Endothelial cell of umbilical vein (primary cell): Measurements from ENCODE around the gene BACH2. TPM values are rescaled to one million over a fixed set of nuclear protein-coding genes. Genes with fewer than 3 reads are reported as not detected.

Experiments
- BruUV-seq: library from RNA; stranded (reverse); fragments of 400-500 nt; replicated peaks from 2 replicates; lab custom pipeline; 2021; lab: Mats Ljungman, UMichigan
- CTCF ChIA-PET: fragments of 300-600, 350-600 bp; sonication (Branson Sonifier 250); formaldehyde crosslinking; loops from one replicate; lab custom pipeline; 2021; ENCODE audit warnings: antibody characterized with exemption, inconsistent platforms; lab: Charles Lee
- POLR2A ChIA-PET: fragments of 300-600, 350-600 bp; sonication (Branson Sonifier 250); formaldehyde crosslinking; loops from one replicate; lab custom pipeline; 2021; ENCODE audit warnings: antibody characterized with exemption, inconsistent platforms; lab: Charles Lee
- DNase-seq: peaks from one replicate; pipeline ENCODE4 v3.0.0-alpha.2; 2011; ENCODE audit warnings: low read depth, low spot score
- FAIRE-seq: peaks from 2 replicates; lab custom pipeline; 2011; peaks lifted over from hg19 to GRCh38; lab: Jason Lieb, UNC
- H2AFZ ChIP-seq: 2 replicates; pipeline ENCODE4 v1.6.0; 2012; ENCODE audit warnings: low read depth, low read length, control low read depth, inconsistent platforms
- H3K27ac ChIP-seq: 2 replicates; pipeline ENCODE4 v1.5.1; 2011; ENCODE audit warnings: low read depth, mild to moderate bottlenecking, control low read depth, low read length, moderate library complexity; ENCODE audit not compliant: insufficient read depth
- H3K27me3 ChIP-seq, 2 experiments: 2 replicates each; pipeline versions ENCODE4 v1.6.0 to v1.6.1; 2011; ENCODE audit warnings: low read length in 2 of 2, mixed read lengths in 1 of 2; ENCODE audit not compliant: control insufficient read depth in 2 of 2, insufficient read depth in 2 of 2
- H3K36me3 ChIP-seq, 2 experiments: 2 replicates in 1 of 2; 3 replicates in 1 of 2; pipeline ENCODE4 v1.5.1; 2011; ENCODE audit warnings: low read length in 2 of 2, mild to moderate bottlenecking in 1 of 2, moderate library complexity in 1 of 2; ENCODE audit not compliant: control insufficient read depth in 2 of 2, insufficient read depth in 2 of 2; ENCODE audit errors: extremely low read depth in 1 of 2
- H3K4me1 ChIP-seq: 3 replicates; pipeline ENCODE4 v1.5.1; 2011; ENCODE audit warnings: mild to moderate bottlenecking, low read length; ENCODE audit not compliant: control insufficient read depth, insufficient read depth; ENCODE audit errors: extremely low read depth
- H3K4me2 ChIP-seq: 2 replicates; pipeline ENCODE4 v1.6.1; 2011; ENCODE audit warnings: low read length, control low read depth, mixed read lengths; ENCODE audit not compliant: insufficient read depth
- H3K4me3 ChIP-seq, 3 experiments: fragments of 200-600 bp in 1 of 3; sonication (generic), shearing (Covaris generic) in 1 of 3; replicated peaks in 1 of 3; 2 replicates each; pipeline ENCODE4 v1.5.1; 2011 to 2016; ENCODE audit warnings: control low read depth in 3 of 3, low read length in 3 of 3, mild to moderate bottlenecking in 2 of 3, inconsistent platforms in 1 of 3, low read depth in 1 of 3, moderate library complexity in 1 of 3; ENCODE audit not compliant: insufficient read depth in 1 of 3
- H3K79me2 ChIP-seq: 2 replicates; pipeline ENCODE4 v1.6.0; 2012; ENCODE audit warnings: low read length, inconsistent platforms; ENCODE audit not compliant: control insufficient read depth, insufficient read depth
- H3K9ac ChIP-seq: replicated peaks from 2 replicates; pipeline ENCODE3; 2011; ENCODE audit warnings: low read length, control low read depth; ENCODE audit not compliant: insufficient read depth; ENCODE audit errors: extremely low read depth
- H3K9me1 ChIP-seq: replicated peaks from 3 replicates; pipeline ENCODE4 v1.6.0; 2011; ENCODE audit warnings: mild to moderate bottlenecking, low read length; ENCODE audit not compliant: control insufficient read depth, insufficient read depth; ENCODE audit errors: extremely low read depth
- H3K9me3 ChIP-seq: replicated peaks from 2 replicates; pipeline ENCODE4 v1.5.1; 2012; ENCODE audit warnings: low read length, inconsistent platforms; ENCODE audit not compliant: control insufficient read depth, insufficient read depth
- H4K20me1 ChIP-seq: replicated peaks from 2 replicates; pipeline ENCODE3; 2011; ENCODE audit warnings: mild to moderate bottlenecking, low read length; ENCODE audit not compliant: control insufficient read depth, insufficient read depth; ENCODE audit errors: extremely low read depth
- EZH2 ChIP-seq: IDR thresholded peaks from 2 replicates; pipeline ENCODE4 v1.6.1; 2012; ENCODE audit warnings: borderline replicate concordance, low read depth, mild to moderate bottlenecking, moderate library complexity, low read length, inconsistent platforms; ENCODE audit not compliant: severe bottlenecking
- FOS ChIP-seq: IDR thresholded peaks from 2 replicates; pipeline ENCODE4 v1.6.1; 2011; ENCODE audit warnings: mild to moderate bottlenecking, low read length, moderate library complexity, borderline replicate concordance; ENCODE audit not compliant: insufficient read depth
- GATA2 ChIP-seq: IDR thresholded peaks from 2 replicates; pipeline ENCODE4 v1.7.0; 2011; ENCODE audit warnings: low read depth, mild to moderate bottlenecking, moderate library complexity, mixed read lengths, low read length; ENCODE audit not compliant: insufficient read length, insufficient read depth
- JUN ChIP-seq: IDR thresholded peaks from 2 replicates; pipeline ENCODE4 v1.6.1; 2011; ENCODE audit warnings: borderline replicate concordance, low read depth; ENCODE audit not compliant: insufficient read length, insufficient read depth
- MYC ChIP-seq: IDR thresholded peaks from one replicate; pipeline ENCODE4 v1.6.1; 2011; ENCODE audit warnings: mild to moderate bottlenecking, low read depth, low read length
- POLR2A ChIP-seq: IDR thresholded peaks from 2 replicates; pipeline ENCODE4 v1.6.1; 2012; ENCODE audit warnings: low read depth, mild to moderate bottlenecking, control low read depth, low read length
- POLR2AphosphoS5 ChIP-seq: IDR thresholded peaks from 2 replicates; pipeline ENCODE4 v1.6.1; 2012; ENCODE audit warnings: low read depth, mild to moderate bottlenecking, control low read depth, low read length, moderate library complexity; ENCODE audit not compliant: insufficient read depth
- dilution Hi-C: fragments of 300-500 bp; cut with MboI; formaldehyde crosslinking; loops from one replicate; pipeline ENCODE4 v1.15.0; 2019; ENCODE audit warnings: low sequenced_read_pairs; ENCODE audit not compliant: extremely low pct_ligation_motif_present
- intact Hi-C: fragments of 100-400 bp; cut with micrococcal nuclease; formaldehyde crosslinking; loops from one replicate; pipeline ENCODE4 v1.10.0; 2022
- polyA plus RNA-seq, 4 experiments: library from polyadenylated mRNA; depleted of rRNA in 3 of 4; stranded (reverse) in 3 of 4; unstranded in 1 of 4; fragments of >200 nt; gene quantifications; 2 replicates each; pipeline versions ENCODE4 v1.2.1 to v1.2.3, GENCODE V29; 2011 to 2012; ENCODE audit warnings: missing spikeins in 1 of 4
- total RNA-seq: library from RNA; stranded (reverse); gene quantifications from 2 replicates; pipeline ENCODE4 v1.2.3, GENCODE V29; 2021
- TF ChIP-seq, protein P1 (sequence below): IDR thresholded peaks from 2 replicates; pipeline ENCODE4 v1.6.1; 2011; ENCODE audit not compliant: insufficient read depth, insufficient read length
- TF ChIP-seq, protein P2 (sequence below), 2 donors: IDR thresholded peaks; 1 replicate in 1 of 2; 2 replicates in 1 of 2; pipeline ENCODE4 v1.5.1; 2011; ENCODE audit warnings: low read length in 2 of 2, mild to moderate bottlenecking in 2 of 2, moderate library complexity in 2 of 2, control low read depth in 1 of 2, inconsistent platforms in 1 of 2, low read depth in 1 of 2; ENCODE audit not compliant: insufficient read depth in 1 of 2; ENCODE audit errors: extremely low read depth in 1 of 2

BACH2 gene
- total and polyA plus RNA-seq, 2 donors (not counting 3 experiments of a cell fraction or from before 2014, with no cell fraction given), result 1.7 to 5.6 TPM

DNA sequence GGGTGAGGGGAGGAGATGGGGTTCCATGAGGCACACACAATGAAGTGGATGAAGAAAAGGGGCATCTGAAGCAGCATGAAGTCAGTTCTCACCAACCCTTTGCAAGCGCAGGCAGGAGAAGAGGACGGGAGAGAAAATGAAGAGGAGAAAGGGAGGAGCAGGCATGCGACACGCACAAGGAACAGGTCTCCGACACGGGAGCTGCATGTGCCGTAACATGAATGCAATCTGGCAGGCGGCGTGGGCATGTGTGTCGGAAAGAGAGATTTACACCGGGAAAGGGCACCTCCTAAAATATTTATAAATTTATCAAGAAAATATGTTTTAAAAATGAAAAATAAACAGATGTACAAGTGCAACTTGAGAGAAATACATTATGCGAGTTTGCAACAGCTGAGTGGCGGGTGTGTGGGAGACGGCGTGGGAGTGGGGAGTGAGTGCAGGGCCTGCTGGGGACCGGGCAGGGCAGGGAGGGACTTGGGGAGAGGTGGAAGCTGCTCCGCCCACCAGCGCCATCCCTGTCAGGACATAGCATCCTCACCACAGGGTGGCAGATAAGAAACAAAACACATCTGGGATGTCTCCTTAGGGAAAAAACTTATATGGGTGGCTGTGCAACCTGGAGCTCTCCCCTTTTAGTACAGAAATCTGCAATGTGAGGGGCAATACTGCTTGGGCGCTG lies 361.8 kb downstream of the BACH2 start:
- no peaks in the 10 kb centered on the region for H3K79me2 ChIP-seq
- POLR2A ChIA-PET, result no interaction called here
- no peak for DNase-seq
- FAIRE-seq, result no peak
- H3K9me1 ChIP-seq, result no peaks in the 10 kb centered on the region
- H2AFZ ChIP-seq, result no peak overlapping the region
- no peaks in the 10 kb centered on the region for H3K9me3 ChIP-seq
- dilution Hi-C loops (no loop called here), intact Hi-C loops (no loop called here)
- H3K27ac ChIP-seq, result no peak overlapping the region
- H3K27me3 ChIP-seq, result no peaks in the 10 kb centered on the region
- no peak overlapping the region for H3K9ac ChIP-seq
- no peaks in the 10 kb centered on the region for H3K4me1 ChIP-seq
- H3K4me2 ChIP-seq, result no peak overlapping the region
- BruUV-seq, result no TSS peak
- no peak overlapping the region for H3K4me3 ChIP-seq
- no peaks in the 10 kb centered on the region for H3K36me3 ChIP-seq
- CTCF ChIA-PET, result interaction anchor here (0.8 kb wide), 1 partner anchor 544 kb away, joined by 3 read pairs; no protein-coding TSS in a partner anchor
- TF ChIP-seq FOS (no peak), EZH2 (no peak), GATA2 (no peak), JUN (no peak), MYC (no peak), POLR2AphosphoS5 (no peak), POLR2A (no peak)
- TF ChIP-seq, protein P1, sequence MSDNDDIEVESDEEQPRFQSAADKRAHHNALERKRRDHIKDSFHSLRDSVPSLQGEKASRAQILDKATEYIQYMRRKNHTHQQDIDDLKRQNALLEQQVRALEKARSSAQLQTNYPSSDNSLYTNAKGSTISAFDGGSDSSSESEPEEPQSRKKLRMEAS, result no peak
- TF ChIP-seq, protein P2, sequence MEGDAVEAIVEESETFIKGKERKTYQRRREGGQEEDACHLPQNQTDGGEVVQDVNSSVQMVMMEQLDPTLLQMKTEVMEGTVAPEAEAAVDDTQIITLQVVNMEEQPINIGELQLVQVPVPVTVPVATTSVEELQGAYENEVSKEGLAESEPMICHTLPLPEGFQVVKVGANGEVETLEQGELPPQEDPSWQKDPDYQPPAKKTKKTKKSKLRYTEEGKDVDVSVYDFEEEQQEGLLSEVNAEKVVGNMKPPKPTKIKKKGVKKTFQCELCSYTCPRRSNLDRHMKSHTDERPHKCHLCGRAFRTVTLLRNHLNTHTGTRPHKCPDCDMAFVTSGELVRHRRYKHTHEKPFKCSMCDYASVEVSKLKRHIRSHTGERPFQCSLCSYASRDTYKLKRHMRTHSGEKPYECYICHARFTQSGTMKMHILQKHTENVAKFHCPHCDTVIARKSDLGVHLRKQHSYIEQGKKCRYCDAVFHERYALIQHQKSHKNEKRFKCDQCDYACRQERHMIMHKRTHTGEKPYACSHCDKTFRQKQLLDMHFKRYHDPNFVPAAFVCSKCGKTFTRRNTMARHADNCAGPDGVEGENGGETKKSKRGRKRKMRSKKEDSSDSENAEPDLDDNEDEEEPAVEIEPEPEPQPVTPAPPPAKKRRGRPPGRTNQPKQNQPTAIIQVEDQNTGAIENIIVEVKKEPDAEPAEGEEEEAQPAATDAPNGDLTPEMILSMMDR (IDR thresholded peaks at IDR 0.05; ENCODE audit: extremely low read depth in 1 of 2, insufficient read depth in 1 of 2, low read depth in 1 of 2, low read length in 2 of 2), result no peak
- no peaks in the 10 kb centered on the region for H4K20me1 ChIP-seq
